ENCODE measurements around the gene CPLANE2. TPM values are rescaled to one million over a fixed set of nuclear protein-coding genes. Genes with fewer than 3 reads are reported as not detected.

The CPLANE2 gene
- total RNA-seq, 2 experiments from 2014 or later = 6.4 to 6.8 TPM

DNA sequence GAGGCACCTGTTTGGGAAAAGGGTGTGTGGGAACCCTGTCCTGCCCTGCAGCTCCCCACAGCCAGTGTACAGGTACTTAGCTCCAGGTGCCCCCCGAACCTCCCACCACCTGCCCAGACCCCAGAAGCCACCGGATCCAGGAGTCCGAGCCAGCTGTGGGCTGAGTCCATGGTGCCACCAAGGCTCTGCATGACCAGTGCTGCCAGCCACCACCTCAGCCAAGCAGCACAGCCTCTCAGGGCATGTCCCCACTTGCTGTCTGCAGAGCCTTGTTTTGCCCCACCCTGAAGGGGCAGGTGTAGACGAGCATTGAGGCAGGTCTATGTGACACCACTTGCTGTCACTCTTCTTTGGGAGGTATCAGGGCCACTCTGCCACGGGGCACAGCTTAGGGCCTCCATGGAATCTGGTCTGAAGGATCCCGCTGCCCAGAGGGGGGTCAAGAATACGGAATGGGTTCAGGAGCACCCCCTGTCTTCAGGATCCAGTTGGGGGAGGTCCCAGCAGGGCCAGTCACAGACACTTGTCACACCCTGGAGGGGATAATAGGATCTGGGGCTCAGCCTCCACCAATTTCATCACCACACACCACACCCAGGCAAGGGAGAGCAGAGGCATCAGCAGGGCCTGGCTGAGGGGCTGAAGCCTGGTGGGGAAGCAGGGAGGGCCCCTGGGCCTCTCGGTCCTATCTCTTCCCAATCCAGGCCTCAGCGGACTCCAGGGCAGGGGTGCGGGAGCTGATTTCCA, 52.3 kb downstream of the CPLANE2 start:
- Mint-ChIP-seq H3K27me3 (no peaks in the 10 kb centered on the region), H3K36me3 (ENCODE audit: low read depth) (no peaks in the 10 kb centered on the region)

DNA sequence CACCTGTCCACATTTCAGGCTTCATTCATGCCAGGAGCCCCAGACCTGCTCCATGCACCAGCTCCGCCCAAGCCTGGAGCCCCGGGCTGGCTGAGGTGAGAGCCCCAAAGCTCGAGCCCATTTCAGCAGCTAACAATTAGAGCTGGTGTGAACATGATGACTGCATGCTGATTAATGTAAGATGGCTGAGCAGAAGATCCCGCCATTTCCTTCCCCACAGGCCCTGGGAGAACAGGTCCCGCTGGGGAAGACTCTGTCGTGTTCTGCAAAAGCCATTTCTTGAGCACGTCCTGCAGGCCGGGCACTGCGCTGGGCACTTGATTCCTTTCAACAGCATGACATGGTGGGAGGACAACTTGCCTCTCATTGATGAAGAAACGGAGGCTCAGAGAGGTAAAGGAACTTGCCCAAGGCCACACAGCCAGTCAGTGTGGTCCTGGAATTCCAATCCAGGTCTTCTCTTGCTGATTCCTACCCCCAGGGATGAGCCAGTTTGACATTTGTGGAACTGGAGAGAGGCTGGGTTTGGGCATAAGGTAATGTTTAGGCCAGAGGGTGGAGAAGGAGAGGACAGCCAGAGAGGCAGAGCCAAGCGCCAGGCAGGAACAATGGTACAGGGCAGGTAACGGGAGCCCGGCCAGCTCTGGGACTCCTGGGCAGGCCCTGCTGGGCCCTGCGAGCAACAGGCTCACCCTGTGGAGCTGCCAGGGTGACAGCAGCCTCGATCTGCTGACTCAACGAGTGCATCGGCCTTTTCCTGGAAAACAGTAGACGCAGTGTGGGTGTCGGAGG, 53.0 kb downstream of the CPLANE2 start:
- Mint-ChIP-seq H3K4me3 (no peak overlapping the region), H3K27ac (no peak overlapping the region), H3K36me3 (ENCODE audit: low read depth) (no peaks in the 10 kb centered on the region), H3K27me3 (no peaks in the 10 kb centered on the region), H3K9me3 (no peaks in the 10 kb centered on the region), H3K4me1 (peaks cover 4% of the 10 kb centered on the region)
- ChIA-PET POLR2A (no interaction called here), CTCF (interaction anchor here (0.9 to 1.6 kb wide), 2 partner anchors 29 to 105 kb away, joined by 3 to 5 read pairs; no protein-coding TSS in a partner anchor)
- no peak for DNase-seq

More for the DNA sequence above, 52.3 kb downstream of the CPLANE2 start:
- Mint-ChIP-seq H3K4me1 (peaks cover 4% of the 10 kb centered on the region), H3K9me3 (no peaks in the 10 kb centered on the region), H3K27ac (no peak overlapping the region), H3K4me3 (no peak overlapping the region)
- no peak for DNase-seq
- CTCF ChIA-PET = interaction anchor here (0.9 to 1.6 kb wide), 2 partner anchors 30 to 106 kb away, joined by 3 to 5 read pairs; no protein-coding TSS in a partner anchor
- POLR2A ChIA-PET = no interaction called here

DNA sequence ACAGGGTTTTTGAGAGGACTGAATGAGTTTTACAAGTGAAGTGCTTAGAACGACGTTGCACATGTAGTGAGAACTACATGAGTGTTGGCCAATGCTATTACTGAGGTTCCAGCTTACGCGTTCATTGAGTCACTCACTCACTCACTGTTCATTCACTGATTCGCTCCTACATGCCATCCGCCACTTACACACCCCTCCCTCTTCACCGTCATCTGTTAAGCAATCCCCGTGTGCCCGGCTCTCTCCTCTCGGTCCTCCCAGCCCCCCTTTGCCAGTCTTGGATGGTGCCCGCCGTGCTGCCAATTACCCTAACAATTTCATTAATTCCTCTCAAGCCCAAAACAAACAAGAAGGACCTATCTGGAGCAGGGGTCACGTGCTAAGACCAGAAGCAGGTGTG, 53.8 kb downstream of the CPLANE2 start:
- H3K27ac Mint-ChIP-seq = no peak overlapping the region
- CTCF ChIA-PET = no interaction called here

DNA sequence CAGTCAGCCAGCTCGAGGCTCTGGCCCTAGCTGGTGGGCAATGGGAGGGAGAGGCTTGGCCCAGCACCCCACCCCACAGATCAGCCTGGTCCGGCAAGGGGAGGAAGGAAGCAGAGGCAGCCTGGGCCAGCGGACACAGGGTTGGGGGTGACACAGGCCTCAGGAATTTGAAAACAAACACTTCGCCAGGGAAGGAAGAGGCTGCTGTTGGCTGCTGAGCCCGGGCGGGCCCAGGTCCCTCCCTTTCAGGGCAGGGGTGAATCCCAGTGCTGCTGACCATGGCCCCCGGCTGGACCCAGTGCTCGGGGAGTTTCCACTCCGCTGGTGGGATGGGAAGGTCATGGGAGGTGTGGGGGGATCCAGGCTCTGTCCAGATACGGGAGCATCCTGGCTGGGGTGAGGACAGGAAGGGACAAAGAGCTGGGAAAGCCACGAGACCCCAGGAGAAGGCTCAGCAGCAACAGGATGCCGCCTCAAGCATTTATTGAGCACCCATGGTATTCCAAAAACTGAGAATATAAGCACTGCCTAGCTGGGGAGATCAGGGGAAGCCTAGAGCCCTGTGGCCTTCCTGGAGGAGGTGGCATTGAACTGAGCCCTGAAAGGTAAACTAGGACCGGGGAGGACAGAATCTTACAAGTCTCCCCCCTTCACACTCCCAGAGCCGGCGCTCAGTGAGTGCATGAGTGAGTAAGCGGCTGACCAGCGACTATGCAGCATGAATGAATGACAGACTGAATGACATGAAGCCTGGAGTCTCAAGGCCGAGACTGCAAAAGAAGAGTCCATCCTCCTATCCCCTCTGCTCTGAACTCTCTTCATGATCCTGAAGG, 54.9 kb downstream of the CPLANE2 start:
- no peak overlapping the region for H3K27ac Mint-ChIP-seq
- no peaks in the 10 kb centered on the region for H3K9me3 Mint-ChIP-seq
- no peaks in the 10 kb centered on the region for H3K4me1 Mint-ChIP-seq
- ChIA-PET CTCF (interaction anchor here (1.0 to 2.0 kb wide), 3 partner anchors 35 to 163 kb away, joined by 3 to 7 read pairs (median 5); no protein-coding TSS in a partner anchor), POLR2A (interaction anchor here (1.0 kb wide), 1 partner anchor 102 kb away, joined by 3 read pairs; no protein-coding TSS in a partner anchor)
- no peaks in the 10 kb centered on the region for H3K36me3 Mint-ChIP-seq (ENCODE audit: low read depth)
- DNase-seq = no peak
- H3K4me3 Mint-ChIP-seq = no peak overlapping the region
- no peaks in the 10 kb centered on the region for H3K27me3 Mint-ChIP-seq

More for the DNA sequence above, 53.8 kb downstream of the CPLANE2 start:
- no peak for DNase-seq
- H3K27me3 Mint-ChIP-seq = no peaks in the 10 kb centered on the region
- H3K9me3 Mint-ChIP-seq = no peaks in the 10 kb centered on the region
- no peaks in the 10 kb centered on the region for H3K36me3 Mint-ChIP-seq (ENCODE audit: low read depth)
- POLR2A ChIA-PET = no interaction called here
- H3K4me1 Mint-ChIP-seq = peaks cover 4% of the 10 kb centered on the region
- no peak overlapping the region for H3K4me3 Mint-ChIP-seq

Other genes starting within 250 kb of the CPLANE2 start
- gene SRARP, start 232.9 kb downstream of the CPLANE2 start, total RNA-seq = not detected
- gene HSPB7, start 219.1 kb downstream of the CPLANE2 start, total RNA-seq = not detected
- gene CLCNKA, start 215.1 kb downstream of the CPLANE2 start, total RNA-seq = not detected
- gene CLCNKB, start 193.4 kb downstream of the CPLANE2 start, total RNA-seq = not detected
- 1 to 10 TPM in 1 of 2 experiments, under 1 TPM in 1; 0.67 to 1.1 TPM for gene FAM131C, start 163.5 kb downstream of the CPLANE2 start, total RNA-seq
- gene EPHA2, start 81.1 kb downstream of the CPLANE2 start, total RNA-seq = not detected
- gene ARHGEF19, start 24.5 kb downstream of the CPLANE2 start, total RNA-seq = 10 to 100 TPM; 10.7 to 12.1 TPM
- 10 to 100 TPM; 15.5 to 19.3 TPM for gene FBXO42, start 115.3 kb upstream of the CPLANE2 start, total RNA-seq
- gene SZRD1, start 130.1 kb upstream of the CPLANE2 start, total RNA-seq = 100 to 1,000 TPM; 156 to 177 TPM
- gene SPATA21, start 200.2 kb upstream of the CPLANE2 start, total RNA-seq = not detected
- 100 to 1,000 TPM; 107 to 115 TPM for gene NECAP2, start 203.5 kb upstream of the CPLANE2 start, total RNA-seq